ENCODE data around the gene SMIM31.

SMIM31 gene

GRCh38 chr4:164799410-164799809, 45.5 kb downstream of the SMIM31 start:
- H3K4me1 ChIP-seq (ENCODE audit: control insufficient read depth, low read length): no peaks in the 10 kb centered on the region
- no peak overlapping the region for H3K4me2 ChIP-seq (ENCODE audit: low read length)

GRCh38 chr4:164800786-164801185, 46.9 kb downstream of the SMIM31 start:
- Histone ChIP-seq H3K4me1 (ENCODE audit: control insufficient read depth, low read length) (no peaks in the 10 kb centered on the region), H3K9me2 (replicated peaks; ENCODE audit: control insufficient read depth, low read length) (no peaks in the 10 kb centered on the region), H3K79me2 (ENCODE audit: control insufficient read depth, low read length) (no peaks in the 10 kb centered on the region), H3K27me3 (ENCODE audit: control insufficient read depth, low read length) (no peaks in the 10 kb centered on the region), H4K20me1 (ENCODE audit: control insufficient read depth, insufficient read depth, low read depth, low read length) (no peaks in the 10 kb centered on the region), H3K4me2 (ENCODE audit: low read length) (no peak overlapping the region), H3K4me3 (ENCODE audit: low read length) (no peak overlapping the region), H3F3A (ENCODE audit: control insufficient read depth, insufficient read depth) (no peaks in the 10 kb centered on the region), H3K36me3 (ENCODE audit: control insufficient read depth, low read length) (no peaks in the 10 kb centered on the region), H3K27ac (ENCODE audit: low read depth, low read length) (no peak overlapping the region), H3K9me3 (ENCODE audit: control insufficient read depth, insufficient read depth, low read length) (no peaks in the 10 kb centered on the region)
- TF ChIP-seq CTCF (IDR thresholded peaks at IDR 0.05; ENCODE audit: low read depth, low read length, poor library complexity, severe bottlenecking) (no peak), EZH2phosphoT487 (IDR thresholded peaks at IDR 0.05; ENCODE audit: borderline replicate concordance, low read length) (no peak)

More at GRCh38 chr4:164799410-164799809, 45.5 kb downstream of the SMIM31 start:
- TF ChIP-seq EZH2phosphoT487 (IDR thresholded peaks at IDR 0.05; ENCODE audit: borderline replicate concordance, low read length) (no peak), CTCF (IDR thresholded peaks at IDR 0.05; ENCODE audit: low read depth, low read length, poor library complexity, severe bottlenecking) (no peak)
- no peaks in the 10 kb centered on the region for H3K36me3 ChIP-seq (ENCODE audit: control insufficient read depth, low read length)
- H3K9me2 ChIP-seq (replicated peaks; ENCODE audit: control insufficient read depth, low read length): no peaks in the 10 kb centered on the region
- no peaks in the 10 kb centered on the region for H3K9me3 ChIP-seq (ENCODE audit: control insufficient read depth, insufficient read depth, low read length)
- H4K20me1 ChIP-seq (ENCODE audit: control insufficient read depth, insufficient read depth, low read depth, low read length): no peaks in the 10 kb centered on the region
- H3K4me3 ChIP-seq (ENCODE audit: low read length): no peak overlapping the region
- no peaks in the 10 kb centered on the region for H3F3A ChIP-seq (ENCODE audit: control insufficient read depth, insufficient read depth)
- H3K27me3 ChIP-seq (ENCODE audit: control insufficient read depth, low read length): no peaks in the 10 kb centered on the region
- no peak overlapping the region for H3K27ac ChIP-seq (ENCODE audit: low read depth, low read length)
- H3K79me2 ChIP-seq (ENCODE audit: control insufficient read depth, low read length): no peaks in the 10 kb centered on the region

GRCh38 chr4:164802301-164802901, 48.5 kb downstream of the SMIM31 start:
- Histone ChIP-seq H3F3A (ENCODE audit: control insufficient read depth, insufficient read depth) (no peaks in the 10 kb centered on the region), H3K27ac (ENCODE audit: low read depth, low read length) (no peak overlapping the region), H3K4me1 (ENCODE audit: control insufficient read depth, low read length) (no peaks in the 10 kb centered on the region), H3K79me2 (ENCODE audit: control insufficient read depth, low read length) (no peaks in the 10 kb centered on the region), H3K27me3 (ENCODE audit: control insufficient read depth, low read length) (no peaks in the 10 kb centered on the region), H4K20me1 (ENCODE audit: control insufficient read depth, insufficient read depth, low read depth, low read length) (no peaks in the 10 kb centered on the region), H3K9me2 (replicated peaks; ENCODE audit: control insufficient read depth, low read length) (no peaks in the 10 kb centered on the region), H3K4me2 (ENCODE audit: low read length) (no peak overlapping the region), H3K9me3 (ENCODE audit: control insufficient read depth, insufficient read depth, low read length) (no peaks in the 10 kb centered on the region), H3K36me3 (ENCODE audit: control insufficient read depth, low read length) (no peaks in the 10 kb centered on the region), H3K4me3 (ENCODE audit: low read length) (no peak overlapping the region)
- no peak for TF ChIP-seq CTCF (IDR thresholded peaks at IDR 0.05; ENCODE audit: low read depth, low read length, poor library complexity, severe bottlenecking)
